AG10803 (cell line): ENCODE results near the gene TNFRSF1A.

ENCODE experiments used
- DNase-seq: peaks from one replicate; pipeline ENCODE4 v3.0.0; 2010; ENCODE audit warnings: low read depth
- H3K4me3 ChIP-seq: 2 replicates; pipeline ENCODE4 v1.5.1; 2011; ENCODE audit warnings: mild to moderate bottlenecking, low read length, control low read depth
- TF ChIP-seq, protein P1 (sequence below): conservative IDR thresholded peaks from 2 replicates; pipeline ENCODE4 v1.5.1; 2011; ENCODE audit warnings: mild to moderate bottlenecking, low read length, control low read depth, inconsistent platforms

Gene TNFRSF1A

DNA sequence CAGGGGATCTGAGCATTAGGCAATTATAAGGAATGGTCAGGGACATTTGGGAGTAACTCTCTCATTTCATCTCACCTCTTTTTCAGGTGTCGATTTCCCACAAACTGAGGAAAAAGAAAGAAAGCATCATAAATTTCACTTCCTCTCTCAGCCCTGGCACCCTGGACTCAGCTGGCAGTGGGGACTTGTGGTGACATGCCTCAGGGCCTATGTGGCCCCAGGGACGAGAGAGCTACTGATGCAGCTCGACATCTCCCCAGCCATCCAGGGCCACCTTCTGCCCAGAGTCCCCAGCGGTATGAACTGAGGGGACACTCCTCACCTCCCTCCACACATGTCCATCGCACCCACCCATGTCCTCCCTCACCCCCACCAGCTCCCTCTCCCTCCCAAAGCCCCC, 11.7 kb downstream of the TNFRSF1A start:
- no peak overlapping the region for H3K4me3 ChIP-seq
- TF ChIP-seq, protein P1, sequence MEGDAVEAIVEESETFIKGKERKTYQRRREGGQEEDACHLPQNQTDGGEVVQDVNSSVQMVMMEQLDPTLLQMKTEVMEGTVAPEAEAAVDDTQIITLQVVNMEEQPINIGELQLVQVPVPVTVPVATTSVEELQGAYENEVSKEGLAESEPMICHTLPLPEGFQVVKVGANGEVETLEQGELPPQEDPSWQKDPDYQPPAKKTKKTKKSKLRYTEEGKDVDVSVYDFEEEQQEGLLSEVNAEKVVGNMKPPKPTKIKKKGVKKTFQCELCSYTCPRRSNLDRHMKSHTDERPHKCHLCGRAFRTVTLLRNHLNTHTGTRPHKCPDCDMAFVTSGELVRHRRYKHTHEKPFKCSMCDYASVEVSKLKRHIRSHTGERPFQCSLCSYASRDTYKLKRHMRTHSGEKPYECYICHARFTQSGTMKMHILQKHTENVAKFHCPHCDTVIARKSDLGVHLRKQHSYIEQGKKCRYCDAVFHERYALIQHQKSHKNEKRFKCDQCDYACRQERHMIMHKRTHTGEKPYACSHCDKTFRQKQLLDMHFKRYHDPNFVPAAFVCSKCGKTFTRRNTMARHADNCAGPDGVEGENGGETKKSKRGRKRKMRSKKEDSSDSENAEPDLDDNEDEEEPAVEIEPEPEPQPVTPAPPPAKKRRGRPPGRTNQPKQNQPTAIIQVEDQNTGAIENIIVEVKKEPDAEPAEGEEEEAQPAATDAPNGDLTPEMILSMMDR = no peak
- DNase-seq = no peak

DNA sequence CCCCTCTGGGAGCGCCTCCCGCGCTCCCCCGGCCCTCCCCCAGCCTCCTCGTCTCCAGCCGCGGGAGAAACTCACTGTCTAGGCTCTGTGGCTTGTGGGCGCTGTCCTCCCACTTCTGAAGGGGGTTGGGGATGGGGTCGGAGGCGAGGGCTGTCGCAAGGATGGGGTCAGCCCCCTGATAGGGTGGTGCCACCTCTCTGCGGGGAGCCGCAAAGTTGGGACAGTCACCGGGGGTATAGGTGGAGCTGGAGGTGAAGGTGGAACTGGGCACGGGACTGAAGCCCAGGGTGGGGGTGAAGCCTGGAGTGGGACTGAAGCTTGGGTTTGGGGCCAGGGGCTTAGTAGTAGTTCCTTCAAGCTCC, 12.2 kb downstream of the TNFRSF1A start:
- H3K4me3 ChIP-seq = no peak overlapping the region
- no peak for DNase-seq
- TF ChIP-seq, protein P1 = no peak

DNA sequence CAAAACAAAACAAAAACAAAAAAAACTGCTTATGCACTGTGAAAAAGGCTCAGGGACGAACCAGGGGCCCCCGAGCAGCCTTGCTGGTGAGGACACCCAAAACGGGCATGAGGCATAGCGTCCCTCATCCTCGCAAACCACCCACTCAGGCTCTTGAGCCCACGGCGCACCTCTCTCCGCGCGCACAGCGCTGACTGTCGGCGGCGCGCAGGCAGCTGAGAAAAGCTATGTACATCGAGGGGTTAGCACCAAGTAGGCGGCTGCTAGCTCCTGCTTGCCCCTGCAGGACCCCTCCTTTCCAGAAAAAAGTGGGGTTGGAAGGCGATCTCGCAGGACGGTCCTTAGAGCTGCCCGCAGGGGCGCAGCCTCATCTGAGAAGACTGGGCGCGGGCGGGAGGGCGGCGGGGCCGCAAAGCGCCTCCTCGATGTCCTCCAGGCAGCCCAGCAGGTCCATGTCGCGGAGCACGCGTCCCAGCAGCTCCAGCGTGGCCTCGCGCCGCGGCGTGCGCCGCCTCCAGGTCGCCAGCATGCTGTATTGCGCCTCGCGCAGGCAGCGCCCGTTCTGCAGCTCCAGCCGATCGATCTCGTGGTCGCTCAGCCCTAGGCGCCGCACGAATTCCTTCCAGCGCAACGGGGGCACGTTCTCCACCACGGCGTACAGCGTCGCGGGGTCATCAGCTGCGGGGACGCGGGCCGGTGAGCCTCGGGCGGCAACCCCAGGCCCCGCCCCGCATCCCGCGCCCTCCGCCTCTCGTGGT, 12.8 kb downstream of the TNFRSF1A start:
- TF ChIP-seq, protein P1 = no peak
- H3K4me3 ChIP-seq = no peak overlapping the region
- no peak for DNase-seq

DNA sequence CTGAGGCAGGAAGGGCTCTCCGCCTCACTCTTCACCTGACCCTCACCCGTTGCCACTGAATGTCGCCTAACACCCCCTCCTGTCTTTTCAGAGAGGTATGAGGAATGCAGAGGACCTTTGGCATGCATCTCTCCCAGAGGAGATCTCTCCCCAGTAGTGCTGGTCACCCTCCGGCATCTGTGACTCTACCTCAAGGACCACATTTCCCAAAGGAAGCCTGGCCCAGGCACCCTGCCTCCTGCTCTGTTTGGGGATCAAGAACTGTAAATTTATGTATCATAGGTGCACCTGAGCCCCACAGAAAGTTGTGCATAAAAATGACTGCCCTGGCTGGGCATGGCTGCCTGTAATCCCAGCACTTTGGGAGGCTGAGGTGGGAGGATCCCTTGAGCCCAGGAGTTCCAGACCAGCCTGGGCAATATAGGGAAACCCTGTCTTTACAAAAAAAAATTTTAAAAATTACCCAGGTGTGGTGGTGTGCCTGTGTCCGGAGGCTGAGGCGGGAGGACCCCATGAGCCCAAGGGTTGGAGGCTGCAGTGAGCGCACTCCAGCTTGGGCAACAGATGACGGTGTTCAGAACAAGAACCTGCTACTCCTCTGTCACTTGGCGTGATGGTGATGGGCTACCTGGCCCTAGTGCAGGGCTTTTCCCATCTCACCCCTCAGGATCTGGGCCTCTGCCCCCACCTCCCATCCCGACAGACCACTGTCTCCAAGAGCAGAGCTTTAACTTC, 13.7 kb downstream of the TNFRSF1A start:
- TF ChIP-seq, protein P1 = no peak
- H3K4me3 ChIP-seq = no peak overlapping the region
- no peak for DNase-seq

DNA sequence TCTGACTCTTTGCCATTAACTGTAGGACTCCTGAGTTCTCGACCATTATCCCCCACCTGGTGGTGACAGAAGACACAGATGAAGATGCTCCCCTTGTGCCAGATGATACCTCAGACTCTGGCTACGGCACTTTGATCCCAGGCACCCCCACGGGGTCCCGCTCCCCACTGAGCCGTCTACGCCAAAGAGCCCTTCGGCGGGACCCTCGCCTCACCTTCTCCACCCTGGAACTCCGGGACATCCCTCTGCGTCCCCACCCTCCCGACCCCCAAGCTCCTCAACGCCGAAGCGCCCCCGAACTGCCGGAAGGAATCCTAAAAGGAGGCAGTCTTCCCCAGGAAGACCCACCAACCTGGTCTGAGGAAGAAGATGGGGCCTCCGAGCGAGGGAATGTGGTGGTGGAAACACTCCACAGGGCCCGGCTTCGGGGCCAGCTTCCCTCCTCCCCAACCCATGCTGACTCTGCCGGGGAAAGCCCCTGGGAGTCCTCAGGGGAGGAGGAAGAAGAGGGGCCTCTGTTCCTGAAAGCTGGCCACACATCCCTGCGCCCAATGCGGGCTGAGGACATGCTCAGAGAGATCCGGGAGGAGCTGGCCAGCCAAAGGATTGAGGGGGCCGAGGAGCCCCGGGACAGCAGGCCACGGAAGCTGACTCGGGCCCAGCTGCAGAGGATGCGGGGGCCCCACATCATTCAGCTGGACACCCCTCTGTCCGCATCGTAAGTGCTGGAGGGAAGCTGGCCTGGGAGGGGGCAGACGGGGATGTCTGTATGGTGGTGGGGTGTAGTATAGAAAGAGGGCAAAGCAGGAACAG, 14.4 kb downstream of the TNFRSF1A start:
- DNase-seq = no peak
- H3K4me3 ChIP-seq = no peak overlapping the region
- TF ChIP-seq, protein P1 = no peak

DNA sequence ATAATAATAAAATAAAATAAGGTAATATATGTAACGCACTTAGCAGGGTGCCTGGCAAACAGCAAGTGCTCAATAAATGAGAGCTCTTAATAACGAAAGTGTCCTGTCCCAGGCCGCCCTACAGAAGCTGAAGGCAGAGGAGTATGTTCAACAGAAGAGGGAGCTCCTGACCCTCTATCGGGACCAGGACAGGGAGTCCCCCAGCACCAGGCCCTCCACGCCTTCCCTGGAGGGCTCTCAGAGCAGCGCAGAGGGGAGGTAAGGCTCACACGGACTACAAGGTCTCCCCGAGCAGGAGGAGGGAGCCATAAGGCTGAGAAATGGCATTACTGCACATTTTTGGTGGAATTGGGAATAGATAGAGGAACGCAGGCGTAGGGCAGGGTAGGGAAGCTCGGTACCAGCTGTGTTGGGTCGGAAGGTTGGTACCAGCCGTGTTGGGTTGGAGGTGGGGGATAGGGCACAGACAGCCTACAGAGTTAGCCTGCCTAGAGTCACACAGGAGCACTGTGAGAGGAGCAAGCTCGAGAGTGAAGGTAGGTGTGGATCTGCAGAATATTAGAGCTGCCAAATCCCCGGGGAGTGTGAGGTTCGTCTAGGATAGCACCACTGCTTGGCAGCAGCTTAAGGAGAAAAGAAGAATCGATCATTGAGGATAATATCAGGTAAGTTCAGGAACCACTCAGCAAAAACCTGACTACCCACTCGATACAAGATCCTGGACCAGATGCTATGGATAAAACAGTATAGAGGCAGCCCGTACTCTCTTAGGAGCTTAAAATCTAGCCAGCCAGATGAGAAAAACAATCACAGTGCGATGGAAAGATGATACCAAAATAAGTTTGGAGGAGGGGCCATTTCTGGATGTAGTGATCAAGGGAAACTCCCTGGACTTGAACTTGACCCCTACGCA, 15.3 kb downstream of the TNFRSF1A start:
- DNase-seq = peak; percentile 71
- H3K4me3 ChIP-seq = no peak overlapping the region
- TF ChIP-seq, protein P1 = peak; percentile 66
